GM18870 (cell line): ENCODE results near the gene MACROD1.

ENCODE experiments used
- ATAC-seq: cut with Tn5 transposase; IDR thresholded peaks from one replicate; pipeline ENCODE4 v1.9.1; 2021; ENCODE audit warnings: moderate library complexity; ENCODE audit not compliant: unreplicated experiment

MACROD1 gene

GRCh38 chr11:64131683-64132190 is 34.2 kb downstream of the MACROD1 start:
- no peak for ATAC-seq

GRCh38 chr11:64130618-64131017 is 35.3 kb downstream of the MACROD1 start:
- no peak for ATAC-seq

GRCh38 chr11:64129403-64129802 is 36.5 kb downstream of the MACROD1 start:
- ATAC-seq = no peak

- ATAC-seq = no peak
These were observed 37.5 kb downstream of the MACROD1 start for GRCh38 chr11:64128255-64129006.

- no peak for ATAC-seq
These were observed 38.4 kb downstream of the MACROD1 start for GRCh38 chr11:64127267-64128072.

GRCh38 chr11:64126796-64127195 is 39.1 kb downstream of the MACROD1 start:
- no peak for ATAC-seq

GRCh38 chr11:64126371-64126770 is 39.5 kb downstream of the MACROD1 start:
- ATAC-seq = no peak

GRCh38 chr11:64125676-64126075 is 40.2 kb downstream of the MACROD1 start:
- ATAC-seq = no peak

GRCh38 chr11:64124147-64124546 is 41.8 kb downstream of the MACROD1 start:
- ATAC-seq = no peak

- ATAC-seq = no peak
These were observed 42.2 kb downstream of the MACROD1 start for GRCh38 chr11:64123679-64124078.

GRCh38 chr11:64122411-64123410 is 43.2 kb downstream of the MACROD1 start:
- no peak for ATAC-seq

GRCh38 chr11:64121663-64122410 is 44.1 kb downstream of the MACROD1 start:
- no peak for ATAC-seq

- ATAC-seq = no peak
These were observed 44.9 kb downstream of the MACROD1 start for GRCh38 chr11:64120951-64121569.

GRCh38 chr11:64119700-64120099 is 46.2 kb downstream of the MACROD1 start:
- ATAC-seq = no peak

GRCh38 chr11:64118876-64119665 is 46.8 kb downstream of the MACROD1 start:
- ATAC-seq = no peak

- ATAC-seq = no peak
These were observed 48.0 kb downstream of the MACROD1 start for GRCh38 chr11:64117763-64118459.

- ATAC-seq = no peak
These were observed 50.1 kb downstream of the MACROD1 start for GRCh38 chr11:64115531-64116522.
